NCI-H1417 treated with DMSO at 0.1 percent for 48 hours (cell line): ENCODE data around the gene FOXL2.

ENCODE experiments used
- DNase-seq: peaks from one replicate; lab custom pipeline; 2025; lab: John Stamatoyannopoulos, UW

The FOXL2 gene

GRCh38 chr3:138945709-138946662, 951 bp downstream of the FOXL2 start:
- no peak for DNase-seq

DNA sequence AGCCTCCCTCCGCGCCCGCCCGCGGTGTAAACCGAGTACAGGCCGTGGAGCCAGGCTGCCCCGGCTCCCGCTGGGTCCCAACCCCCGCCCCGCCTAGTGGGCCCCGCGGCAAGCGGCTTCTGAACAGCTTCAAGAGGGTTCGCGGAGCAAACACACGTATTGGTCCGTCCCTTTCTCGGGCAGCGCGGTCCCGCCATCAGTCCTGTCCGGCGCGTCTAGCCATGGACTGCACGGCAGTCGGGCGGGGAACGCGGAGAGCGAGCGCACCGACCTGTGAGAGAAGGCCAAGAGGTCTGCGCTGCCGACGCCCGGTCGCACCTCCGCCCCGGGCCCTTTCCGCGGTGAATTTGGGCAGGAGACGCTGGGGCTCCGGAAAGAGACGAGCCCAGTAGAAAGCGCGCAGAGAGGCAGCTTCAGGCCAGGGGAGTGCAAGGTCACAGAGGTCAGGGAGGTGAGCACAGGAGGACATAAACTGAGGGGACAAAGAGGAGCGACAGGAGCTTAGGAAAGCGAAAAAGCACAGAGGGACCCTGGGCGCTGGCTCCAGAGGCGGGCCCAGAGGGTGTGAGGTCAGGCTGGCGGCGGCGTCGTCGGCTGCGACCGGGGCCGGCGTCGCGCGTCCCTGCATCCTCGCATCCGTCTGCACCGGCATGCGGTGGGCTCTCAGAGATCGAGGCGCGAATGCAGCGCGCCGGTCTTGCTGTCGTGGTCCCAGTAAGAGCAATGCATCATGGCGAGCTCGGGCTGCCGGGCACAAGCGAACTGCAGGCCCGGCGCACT, 1.8 kb downstream of the FOXL2 start:
- no peak for DNase-seq

DNA sequence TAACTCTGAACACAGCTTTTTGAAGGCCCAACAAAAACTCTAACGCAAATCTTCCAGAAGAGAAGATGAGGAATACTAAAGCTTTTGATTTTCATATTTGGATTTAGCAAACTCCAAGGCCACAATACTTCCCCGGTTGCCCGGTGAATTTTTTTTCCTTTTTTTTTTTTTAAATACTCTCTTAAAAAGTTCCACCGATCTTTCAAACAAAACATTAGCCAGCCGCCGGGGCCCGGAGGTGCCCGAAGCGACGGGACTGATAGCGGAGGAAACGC, 2.3 kb downstream of the FOXL2 start:
- DNase-seq = no peak

GRCh38 chr3:138943724-138944653, 2.9 kb downstream of the FOXL2 start:
- DNase-seq = no peak

- no peak for DNase-seq
Measured at GRCh38 chr3:138942861-138943623, 3.9 kb downstream of the FOXL2 start.

DNA sequence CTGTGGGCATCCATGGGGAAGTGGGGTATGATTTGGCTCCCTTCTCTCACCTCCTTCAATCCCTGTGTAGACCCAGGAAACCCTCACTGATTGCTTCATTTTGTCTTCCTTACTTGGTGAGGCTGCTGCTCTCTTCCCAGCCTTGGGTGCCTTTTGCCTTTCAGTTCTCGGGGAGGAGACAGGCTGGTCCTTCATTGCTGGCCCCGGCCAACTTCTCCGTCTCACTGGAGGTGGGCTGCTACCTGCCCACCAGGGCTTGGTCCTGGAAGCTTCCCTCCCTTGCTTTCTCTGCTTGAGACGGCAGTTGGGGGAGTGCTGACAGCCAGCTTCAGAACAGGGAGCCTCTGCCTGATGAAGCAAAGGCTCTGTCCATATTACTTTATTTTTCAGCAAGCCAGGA, 4.7 kb downstream of the FOXL2 start:
- DNase-seq = no peak

- DNase-seq = no peak
Measured at GRCh38 chr3:138941259-138941885, 5.6 kb downstream of the FOXL2 start.

DNA sequence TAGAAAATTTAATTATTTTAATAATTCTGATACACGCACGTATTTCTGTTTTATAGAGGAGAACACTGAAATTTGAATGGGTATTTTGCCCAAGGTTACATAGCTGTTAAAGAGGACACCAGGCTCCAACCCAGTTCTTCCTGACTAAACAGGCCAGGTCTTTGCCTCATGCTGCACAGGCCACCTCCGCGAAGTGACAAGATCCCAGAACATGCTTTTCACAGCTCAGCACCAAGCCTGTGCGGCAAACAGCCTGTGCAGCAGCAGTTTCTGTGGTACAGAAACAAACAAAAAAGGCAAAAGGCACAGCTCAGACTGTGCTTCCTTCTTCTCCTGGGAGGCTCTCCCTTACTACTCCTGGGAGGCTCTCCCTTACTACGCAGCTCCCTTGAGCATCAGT, 6.5 kb downstream of the FOXL2 start:
- no peak for DNase-seq

GRCh38 chr3:138939561-138940241, 7.2 kb downstream of the FOXL2 start:
- DNase-seq = no peak

DNA sequence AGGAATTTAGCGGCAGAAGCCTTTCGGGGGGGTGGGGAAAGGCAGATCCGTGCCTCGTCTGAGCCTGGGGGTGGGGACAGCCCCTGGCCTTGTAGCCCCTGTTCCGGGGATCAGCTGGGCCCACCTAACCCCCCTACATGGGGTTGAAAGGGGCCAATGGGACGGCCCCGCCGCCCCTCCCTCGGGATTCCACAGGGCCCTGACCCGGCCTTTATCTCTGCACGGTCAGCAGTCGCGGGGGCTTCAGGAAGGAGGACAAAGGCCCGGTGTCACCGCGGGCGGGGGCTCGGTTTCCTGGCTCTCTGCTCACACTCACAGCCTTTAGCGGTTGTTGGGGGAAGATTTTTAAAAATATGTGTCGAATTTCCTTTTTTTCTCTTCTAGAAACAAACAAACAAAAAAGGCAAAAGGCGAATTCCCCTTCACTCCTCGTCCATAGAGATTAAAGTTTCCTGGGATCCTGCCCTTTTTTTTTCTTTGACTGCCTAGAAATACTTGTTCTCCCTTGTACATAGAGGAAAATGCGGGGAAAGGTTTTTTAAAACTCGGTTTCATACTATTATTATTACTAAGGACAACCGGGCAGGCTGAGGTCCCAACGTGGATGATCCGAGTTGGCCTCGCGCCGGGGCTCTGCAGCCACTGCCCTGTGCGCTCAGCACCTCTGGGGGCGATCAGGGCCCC, 7.9 kb downstream of the FOXL2 start:
- DNase-seq = no peak

DNA sequence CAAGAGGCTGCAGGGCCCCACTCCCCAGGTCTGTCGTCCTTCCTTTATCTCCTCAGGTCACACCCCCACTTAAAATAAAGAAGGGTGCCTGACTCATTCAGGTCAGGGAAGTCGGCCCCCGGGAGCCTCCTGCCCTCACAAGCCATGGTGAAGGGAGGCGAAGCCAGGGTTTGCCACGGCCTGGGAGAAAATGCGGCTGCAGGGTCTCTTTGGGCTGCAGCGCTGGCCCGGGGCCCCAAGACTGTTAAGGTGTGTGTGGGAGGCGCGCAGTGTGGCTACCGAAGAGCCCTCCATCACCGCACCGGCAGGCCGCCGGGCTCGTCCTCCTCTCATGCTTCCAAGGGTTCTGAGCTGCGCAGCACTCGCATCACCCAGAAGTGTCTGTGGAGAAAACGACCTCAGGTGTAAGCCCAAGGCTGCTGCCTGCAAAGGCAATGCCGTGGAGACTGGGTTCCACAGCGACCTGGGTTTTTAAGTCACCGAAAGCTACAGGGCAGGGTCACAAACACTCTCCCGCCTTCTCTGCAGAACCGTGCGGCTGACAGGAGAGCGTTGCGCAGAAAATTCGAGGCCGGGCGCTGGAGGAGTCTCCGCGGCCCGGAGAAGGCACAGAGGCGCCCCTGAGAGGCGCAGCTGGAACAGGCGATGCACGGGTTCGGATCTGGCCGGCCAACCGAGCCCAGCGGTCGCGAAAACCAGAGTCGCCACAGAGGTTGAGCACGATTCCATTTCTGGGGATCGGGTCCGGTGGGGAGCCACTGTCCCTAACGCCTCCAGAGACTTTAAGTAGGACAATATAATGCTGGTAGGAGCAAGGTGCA, 8.7 kb downstream of the FOXL2 start:
- no peak for DNase-seq

DNA sequence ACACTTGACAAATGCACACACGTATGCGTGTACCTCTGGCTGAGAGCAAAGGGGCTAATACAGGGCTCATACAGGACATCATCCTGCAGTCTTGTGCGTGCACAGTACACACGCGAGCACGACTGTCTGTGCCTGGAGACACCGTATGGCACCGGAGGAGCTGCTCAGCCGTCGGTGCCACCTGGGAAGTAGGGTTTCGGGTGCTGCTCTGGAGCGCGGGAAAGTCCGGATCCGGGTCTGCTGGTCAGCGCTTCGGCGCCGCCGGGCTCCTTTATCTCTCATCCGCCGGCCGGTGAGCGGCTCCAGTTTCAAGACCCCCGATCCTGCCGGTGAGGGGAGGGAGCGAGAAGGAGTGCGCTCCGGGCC, 9.3 kb downstream of the FOXL2 start:
- no peak for DNase-seq

GRCh38 chr3:138936741-138937689, 9.9 kb downstream of the FOXL2 start:
- no peak for DNase-seq

- no peak for DNase-seq
Measured at GRCh38 chr3:138935863-138936740, 10.8 kb downstream of the FOXL2 start.

GRCh38 chr3:138935505-138935862, 11.5 kb downstream of the FOXL2 start:
- DNase-seq = no peak

- no peak for DNase-seq
Measured at GRCh38 chr3:138933981-138934691, 12.8 kb downstream of the FOXL2 start.
